K562 (cell line): Measurements from ENCODE around the gene SDF4. TPM values are rescaled to one million over a fixed set of nuclear protein-coding genes. Genes with fewer than 3 reads are reported as not detected.

ENCODE experiments used
- ATAC-seq: fragments of 200-7000 bp; cut with Tn5 transposase; 3 replicates; pipeline ENCODE4 v1.9.1; 2020; ENCODE audit warnings: moderate library complexity
- BruUV-seq: library from RNA; stranded (reverse); fragments of 400-500 nt; replicated peaks from 2 replicates; lab custom pipeline; 2021; lab: Mats Ljungman, UMichigan
- CTCF ChIA-PET: fragments of 300-600 bp; formaldehyde crosslinking; extraction: SDS; loops from one replicate; lab custom pipeline; 2021; ENCODE audit warnings: low intra/inter-chr PET ratio; lab: Yijun Ruan, JAX
- POLR2A ChIA-PET: fragments of 300-600, 350-650 bp; sonication (Branson Sonifier 250); formaldehyde crosslinking; extraction: SDS; loops from one replicate; lab custom pipeline; 2021; ENCODE audit warnings: antibody characterized with exemption, inconsistent platforms; lab: Yijun Ruan, JAX
- DNase-seq, 4 experiments: peaks; one replicate each; pipeline versions ENCODE4 v3.0.0 to v3.0.0-alpha.2; 2011 to 2018; ENCODE audit warnings: low spot score in 3 of 4, mixed read lengths in 3 of 4; ENCODE audit errors: extremely low read depth in 1 of 4
- FAIRE-seq: peaks from 2 replicates; lab custom pipeline; 2011; peaks lifted over from hg19 to GRCh38; lab: Jason Lieb, UNC
- H2AFZ ChIP-seq: 2 replicates; pipeline ENCODE4 v1.6.0; 2011; ENCODE audit warnings: low read depth, low read length, control low read depth, inconsistent platforms
- H3K27ac ChIP-seq: fragments of 200-600 bp; 3 replicates; pipeline ENCODE4 v1.8.0; 2011; ENCODE audit warnings: low read depth, mild to moderate bottlenecking, control low read depth, inconsistent platforms, low read length, moderate library complexity, mixed read lengths; ENCODE audit errors: extremely low read depth
- H3K27me3 ChIP-seq, 2 experiments: fragments of 300-600 bp in 1 of 2; 2 replicates in 1 of 2; 3 replicates in 1 of 2; pipeline versions ENCODE4 v1.6.0 to v1.8.0; 2011; ENCODE audit warnings: inconsistent platforms in 2 of 2, low read length in 2 of 2, mild to moderate bottlenecking in 1 of 2, mixed read lengths in 1 of 2, moderate library complexity in 1 of 2; ENCODE audit not compliant: control insufficient read depth in 2 of 2, insufficient read depth in 2 of 2
- H3K36me3 ChIP-seq: fragments of 300-600 bp; 3 replicates; pipeline ENCODE4 v1.8.0; 2011; ENCODE audit warnings: mild to moderate bottlenecking, low read length, inconsistent platforms; ENCODE audit not compliant: control insufficient read depth, insufficient read depth
- H3K4me1 ChIP-seq, 2 experiments: fragments of 200-600 bp in 1 of 2; replicated peaks in 1 of 2; 2 replicates in 1 of 2; 3 replicates in 1 of 2; pipeline versions ENCODE4 v1.5.1 to v1.8.0; 2011; ENCODE audit warnings: inconsistent platforms in 2 of 2, low read length in 2 of 2, mild to moderate bottlenecking in 1 of 2, mixed read lengths in 1 of 2, moderate library complexity in 1 of 2; ENCODE audit not compliant: control insufficient read depth in 2 of 2, insufficient read depth in 2 of 2
- H3K4me2 ChIP-seq: 2 replicates; pipeline ENCODE4 v1.6.1; 2011; ENCODE audit warnings: low read length, control low read depth, inconsistent platforms, mixed read lengths; ENCODE audit not compliant: insufficient read depth
- H3K4me3 ChIP-seq: fragments of 200-600 bp; sonication (generic), shearing (Covaris generic); 2 replicates; pipeline ENCODE4 v1.5.1; 2016; ENCODE audit warnings: control low read depth, inconsistent platforms
- H3K79me2 ChIP-seq: fragments of 200-600 bp; 3 replicates; pipeline ENCODE4 v1.8.0; 2011; ENCODE audit warnings: low read length, inconsistent platforms; ENCODE audit not compliant: control insufficient read depth, insufficient read depth
- H3K9ac ChIP-seq, 2 experiments: 2 replicates each; pipeline versions ENCODE4 v1.6.0 to v1.6.1; 2011; ENCODE audit warnings: low read depth in 2 of 2, low read length in 2 of 2, control low read depth in 1 of 2, inconsistent platforms in 1 of 2, mild to moderate bottlenecking in 1 of 2, mixed read lengths in 1 of 2; ENCODE audit not compliant: insufficient read depth in 1 of 2
- H3K9me1 ChIP-seq: one replicate; pipeline ENCODE4 v1.6.0; 2011; ENCODE audit warnings: inconsistent platforms, mild to moderate bottlenecking, low read length, moderate library complexity; ENCODE audit not compliant: control insufficient read depth, insufficient read depth
- H3K9me3 ChIP-seq: replicated peaks from 2 replicates; pipeline ENCODE4 v1.5.1; 2011; ENCODE audit warnings: low read depth, low read length, inconsistent platforms; ENCODE audit not compliant: control insufficient read depth, insufficient read depth
- H4K20me1 ChIP-seq: replicated peaks from 2 replicates; pipeline ENCODE4 v1.6.1; 2011; ENCODE audit warnings: low read length, inconsistent platforms, mixed read lengths; ENCODE audit not compliant: control insufficient read depth, insufficient read depth
- E2F6 ChIP-seq, 2 experiments: IDR thresholded peaks; 2 replicates each; pipeline ENCODE4 v1.6.1; 2011; ENCODE audit warnings: borderline replicate concordance in 1 of 2, control low read depth in 1 of 2, low read depth in 1 of 2, low read length in 1 of 2, mild to moderate bottlenecking in 1 of 2, mixed read lengths in 1 of 2, moderate library complexity in 1 of 2; ENCODE audit not compliant: insufficient read depth in 1 of 2, insufficient read length in 1 of 2, poor library complexity in 1 of 2, severe bottlenecking in 1 of 2; ENCODE audit errors: extremely low read depth in 1 of 2
- MITF ChIP-seq: IDR thresholded peaks from 2 replicates; pipeline ENCODE4 v1.6.1; 2014; ENCODE audit warnings: antibody characterized with exemption
- SIN3A ChIP-seq, 2 experiments: fragments of 150-350 bp in 1 of 2; IDR thresholded peaks; 2 replicates each; pipeline ENCODE4 v1.6.1; 2011 to 2016; ENCODE audit warnings: borderline replicate concordance in 2 of 2, low read depth in 2 of 2, low read length in 2 of 2, mild to moderate bottlenecking in 2 of 2, moderate library complexity in 2 of 2; ENCODE audit not compliant: control insufficient read depth in 1 of 2
- ZBTB33 ChIP-seq: sonication (generic); formaldehyde crosslinking; IDR thresholded peaks from 2 replicates; pipeline ENCODE4 v1.8.1; 2023; ENCODE audit warnings: mild to moderate bottlenecking, missing genetic modification reagents
- WGBS: fragments of 100-300 bp; shearing (Covaris generic); methylation state at CpG from one replicate; pipeline ENCODE4 v1.1.6; 2016; ENCODE audit warnings: low coverage, mixed read lengths; ENCODE audit not compliant: insufficient coverage; ENCODE audit errors: missing lambda C conversion rate; 5-methylcytosine and 5-hydroxymethylcytosine counted together
- in situ Hi-C: fragments of 300-500 bp; cut with MboI; formaldehyde crosslinking; loops from 4 replicates; pipeline ENCODE4 v1.15.0; 2018; ENCODE audit warnings: inconsistent platforms, mixed read lengths
- intact Hi-C: fragments of 100-400 bp; cut with micrococcal nuclease; formaldehyde crosslinking; loops from 2 replicates; pipeline ENCODE4 v1.14.2; 2022
- polyA plus RNA-seq, 8 experiments: library from polyadenylated mRNA; depleted of rRNA in 4 of 8; stranded (reverse) in 5 of 8; unstranded in 3 of 8; fragments of >200 nt; fragmentation: Nextera tagmentation in 2 of 8; fragmentation: Illumina TruSeq in 1 of 8; extraction: Ambion mirVana in 2 of 8; extraction: Trizol in 1 of 8; gene quantifications; 2 replicates each; pipeline versions ENCODE4 v1.2.1 to v1.2.3, GENCODE V29; 2011 to 2014; ENCODE audit warnings: inconsistent platforms in 1 of 8, missing spikeins in 1 of 8
- total RNA-seq, 7 experiments: library from RNA; depleted of rRNA in 6 of 7; stranded (reverse); fragments of >200 nt in 6 of 7; fragmentation: Illumina TruSeq in 2 of 7; extraction: Trizol in 2 of 7; gene quantifications; 2 replicates each; pipeline versions ENCODE4 v1.2.1 to v1.2.3, GENCODE V29; 2011 to 2021; ENCODE audit warnings: low replicate concordance in 1 of 7

SDF4 gene
- total and polyA plus RNA-seq, 9 of the 15 experiments (the other 6 are each of a cell fraction or from before 2014, with no cell fraction given) = 0.35 to 160 (median 65.2) TPM

GRCh38 chr1:1167841-1168450 is 63.9 kb downstream of the SDF4 start (continued):
- TF ChIP-seq SIN3A (IDR thresholded peaks at IDR 0.05; ENCODE audit: borderline replicate concordance in 2 of 2, control insufficient read depth in 1 of 2, low read depth in 2 of 2, low read length in 2 of 2) = no peak
- no peak for TF ChIP-seq MITF

- 16% methylated on average over 20 of the region's 20 CpGs for WGBS
- Histone ChIP-seq H3K79me2 (no peaks in the 10 kb centered on the region), H3K9me1 (no peaks in the 10 kb centered on the region), H3K36me3 (no peaks in the 10 kb centered on the region), H3K4me1 (peaks cover 0 to 90% of the 10 kb centered on the region in 2 experiments; a peak in 2 of 5 replicates), H3K4me2 (no peak overlapping the region), H4K20me1 (peaks cover 6% of the 10 kb centered on the region; the same call in 1 of the 2 replicates), H3K9ac (no peak overlapping the region; a peak in 1 of 4 replicates), H3K9me3 (no peaks in the 10 kb centered on the region), H3K27ac (no peak overlapping the region), H3K4me3 (no peak overlapping the region), H3K27me3 (peaks cover 74 to 95% of the 10 kb centered on the region in 2 experiments), H2AFZ (no peak overlapping the region)
- FAIRE-seq = no peak
- TF ChIP-seq E2F6 (IDR thresholded peaks at IDR 0.05; ENCODE audit: borderline replicate concordance in 1 of 2, extremely low read depth in 1 of 2, insufficient read depth in 1 of 2, insufficient read length in 1 of 2, low read depth in 1 of 2, low read length in 1 of 2, poor library complexity in 1 of 2, severe bottlenecking in 1 of 2) (peak in 1 of 2 experiments; percentile 16), ZBTB33 (CRISPR knock-in tag) (no peak)
- DNase-seq = no peak
- peak; percentile 7; the same call in 1 of the 3 replicates for ATAC-seq
- ChIA-PET CTCF (no interaction called here), POLR2A (interaction anchor here (0.6 kb wide), 1 partner anchor 128 kb away, joined by 4 read pairs; no protein-coding TSS in a partner anchor)
- no TSS peak for BruUV-seq
- in situ Hi-C loops = no loop called here
- intact Hi-C loops = no loop called here
Measured at GRCh38 chr1:1167398-1167821, 64.4 kb downstream of the SDF4 start.
